K562 (cell line): Measurements from ENCODE around the gene GADD45B. TPM values are rescaled to one million over a fixed set of nuclear protein-coding genes. Genes with fewer than 3 reads are reported as not detected.

Experiments used
- CHAMP1 ChIP-seq: fragments of 450-650 bp; IDR thresholded peaks from 2 replicates; pipeline ENCODE4 v1.6.1; 2016; ENCODE audit warnings: mild to moderate bottlenecking
- CXXC5 ChIP-seq: fragments of 250-450 bp; sonication (Bioruptor Pico); IDR thresholded peaks from 2 replicates; pipeline ENCODE4 v1.8.0; 2022; ENCODE audit warnings: inconsistent platforms, mild to moderate bottlenecking, moderate library complexity
- DIDO1 ChIP-seq: fragments of 450-650 bp; IDR thresholded peaks from 2 replicates; pipeline ENCODE4 v1.6.1; 2016; ENCODE audit warnings: low read depth, missing biosample characterization, missing genetic modification characterization
- HNRNPLL ChIP-seq: fragments of 200-400 bp; formaldehyde crosslinking; IDR thresholded peaks from 2 replicates; pipeline ENCODE4 v1.6.1; 2017; ENCODE audit warnings: low read length, low read depth, mild to moderate bottlenecking; ENCODE audit not compliant: poor library complexity, severe bottlenecking
- KAT2B ChIP-seq: IDR thresholded peaks from one replicate; pipeline ENCODE4 v1.6.1; 2012; ENCODE audit warnings: low read depth, mild to moderate bottlenecking, control low read depth, inconsistent platforms, low read length, moderate library complexity
- KAT8 ChIP-seq: fragments of 450-650 bp; IDR thresholded peaks from 2 replicates; pipeline ENCODE4 v1.6.1; 2016; ENCODE audit warnings: low read depth, mild to moderate bottlenecking
- MBD1 ChIP-seq: fragments of 250-450 bp; sonication (Bioruptor Pico); IDR thresholded peaks from 2 replicates; pipeline ENCODE4 v1.8.0; 2022; ENCODE audit warnings: inconsistent platforms
- NR4A1 ChIP-seq, 2 experiments: fragments of 250-450 bp in 1 of 2; fragments of 450-650 bp in 1 of 2; sonication (Bioruptor Pico) in 1 of 2; IDR thresholded peaks; 2 replicates each; pipeline versions ENCODE4 v1.4.0 to v1.6.1; 2016 to 2020; ENCODE audit warnings: mild to moderate bottlenecking in 2 of 2, missing compliant biosample characterization in 1 of 2, missing genetic modification characterization in 1 of 2, moderate library complexity in 1 of 2
- NUFIP1 ChIP-seq: fragments of 450-650 bp; IDR thresholded peaks from 2 replicates; pipeline ENCODE4 v1.6.1; 2018; ENCODE audit not compliant: partially characterized antibody
- PML ChIP-seq: IDR thresholded peaks from 2 replicates; pipeline ENCODE4 v1.6.1; 2012; ENCODE audit warnings: low read length, inconsistent platforms
- PTTG1 ChIP-seq: fragments of 450-650 bp; IDR thresholded peaks from 2 replicates; pipeline ENCODE4 v1.6.1; 2016; ENCODE audit warnings: low read depth, mild to moderate bottlenecking, missing genetic modification characterization, missing compliant biosample characterization
- RNF2 ChIP-seq: sonication (generic); IDR thresholded peaks from 2 replicates; pipeline ENCODE4 v1.6.1; 2016
- SLC30A9 ChIP-seq: fragments of 250-450 bp; sonication (Bioruptor Pico); IDR thresholded peaks from 2 replicates; pipeline ENCODE4 v1.8.0; 2022; ENCODE audit warnings: mild to moderate bottlenecking, moderate library complexity
- SMARCA5 ChIP-seq: fragments of 450-650 bp; IDR thresholded peaks from 2 replicates; pipeline ENCODE4 v1.6.1; 2016
- XRCC5 ChIP-seq: fragments of 200-400 bp; formaldehyde crosslinking; IDR thresholded peaks from 2 replicates; pipeline ENCODE4 v1.6.1; 2017; ENCODE audit warnings: low read depth, mild to moderate bottlenecking, low read length
- ZBTB8A ChIP-seq: fragments of 450-650 bp; IDR thresholded peaks from 2 replicates; pipeline ENCODE4 v1.6.1; 2018; ENCODE audit warnings: mild to moderate bottlenecking, moderate library complexity; ENCODE audit not compliant: partially characterized antibody
- ZNF121 ChIP-seq: sonication (generic); formaldehyde crosslinking; conservative IDR thresholded peaks from 2 replicates; pipeline ENCODE4 v1.8.0; 2022; ENCODE audit warnings: missing genetic modification reagents
- ZNF263 ChIP-seq: sonication (generic); formaldehyde crosslinking; IDR thresholded peaks from 2 replicates; pipeline ENCODE4 v1.8.0; 2022; ENCODE audit warnings: mild to moderate bottlenecking, missing genetic modification reagents, borderline replicate concordance
- ZNF316 ChIP-seq: fragments of 450-650 bp; IDR thresholded peaks from 2 replicates; pipeline ENCODE4 v1.6.1; 2016
- ZNF436 ChIP-seq: fragments of 250-450, 450-650 bp; sonication (Bioruptor Pico); formaldehyde crosslinking; IDR thresholded peaks from 2 replicates; pipeline ENCODE4 v1.7.0; 2020; ENCODE audit warnings: mild to moderate bottlenecking
- ZNF57 ChIP-seq: fragments of 450-650 bp; formaldehyde crosslinking; IDR thresholded peaks from 2 replicates; pipeline ENCODE4 v1.4.0; 2020; ENCODE audit warnings: mild to moderate bottlenecking, moderate library complexity
- polyA plus RNA-seq, 8 experiments: library from polyadenylated mRNA; depleted of rRNA in 4 of 8; stranded (reverse) in 5 of 8; unstranded in 3 of 8; fragments of >200 nt; fragmentation: Nextera tagmentation in 2 of 8; fragmentation: Illumina TruSeq in 1 of 8; extraction: Ambion mirVana in 2 of 8; extraction: Trizol in 1 of 8; gene quantifications; 2 replicates each; pipeline versions ENCODE4 v1.2.1 to v1.2.3, GENCODE V29; 2011 to 2014; ENCODE audit warnings: inconsistent platforms in 1 of 8, missing spikeins in 1 of 8
- total RNA-seq, 7 experiments: library from RNA; depleted of rRNA in 6 of 7; stranded (reverse); fragments of >200 nt in 6 of 7; fragmentation: Illumina TruSeq in 2 of 7; extraction: Trizol in 2 of 7; gene quantifications; 2 replicates each; pipeline versions ENCODE4 v1.2.1 to v1.2.3, GENCODE V29; 2011 to 2021; ENCODE audit warnings: low replicate concordance in 1 of 7

The GADD45B gene
- total and polyA plus RNA-seq, 9 of the 15 experiments (the other 6 are each of a cell fraction or from before 2014, with no cell fraction given), result 0.06 to 4.1 (median 2.1) TPM

GRCh38 chr19:2475702-2476450 is at the start of gene GADD45B (continued):
- TF ChIP-seq CHAMP1 (no peak), KAT8 (no peak), XRCC5 (0 out of 2 replicates have a peak, but pooled peaks have one; percentile 36), NR4A1 (CRISPR knock-in tag; IDR thresholded peaks at IDR 0.05) (no peak), NR4A1 (tag; IDR thresholded peaks at IDR 0.05) (no peak), HNRNPLL (peak; percentile 64), ZNF121 (CRISPR knock-in tag) (no peak), SMARCA5 (no peak), CXXC5 (CRISPR knock-in tag) (peak; percentile 75), SLC30A9 (no peak), PML (peak; percentile 96), ZBTB8A (no peak), PTTG1 (tag) (no peak), MBD1 (CRISPR knock-in tag) (no peak), ZNF316 (no peak), KAT2B (no peak), DIDO1 (tag) (no peak), ZNF57 (CRISPR knock-in tag) (no peak), NUFIP1 (no peak), ZNF263 (CRISPR knock-in tag) (peak; percentile 61; the same call in 1 of the 2 replicates), RNF2 (peak; percentile 79), ZNF436 (CRISPR knock-in tag) (peak; percentile 62; the same call in 1 of the 2 replicates)
